Islet precursor cell (in vitro differentiated cells): ENCODE measurements around the gene TARS3.
A peak's percentile ranks its signal among the peaks of the same experiment; 100 is the strongest.

Experiments used
- DNase-seq: peaks from one replicate; pipeline ENCODE4 v3.0.0-alpha.2; 2018

Gene TARS3

GRCh38 chr15:101619615-101619865 lies 104.7 kb downstream of the TARS3 start:
- no peak for DNase-seq

GRCh38 chr15:101618851-101619614 lies 105.2 kb downstream of the TARS3 start:
- no peak for DNase-seq

GRCh38 chr15:101618076-101618475 lies 106.2 kb downstream of the TARS3 start:
- DNase-seq = no peak

- DNase-seq = no peak
Observed at GRCh38 chr15:101617390-101617965, 106.8 kb downstream of the TARS3 start.

- DNase-seq = peak; percentile 92
Observed at GRCh38 chr15:101615986-101616848, 108.1 kb downstream of the TARS3 start.

GRCh38 chr15:101615414-101615985 lies 108.8 kb downstream of the TARS3 start:
- no peak for DNase-seq

GRCh38 chr15:101614761-101615160 lies 109.5 kb downstream of the TARS3 start:
- DNase-seq = no peak

GRCh38 chr15:101614001-101614585 lies 110.2 kb downstream of the TARS3 start:
- no peak for DNase-seq

GRCh38 chr15:101613130-101614000 lies 110.9 kb downstream of the TARS3 start:
- no peak for DNase-seq

GRCh38 chr15:101612676-101613075 lies 111.6 kb downstream of the TARS3 start:
- no peak for DNase-seq

- no peak for DNase-seq
Observed at GRCh38 chr15:101611580-101612299, 112.5 kb downstream of the TARS3 start.

GRCh38 chr15:101611007-101611406 lies 113.3 kb downstream of the TARS3 start:
- DNase-seq = no peak

GRCh38 chr15:101610611-101611000 lies 113.7 kb downstream of the TARS3 start:
- no peak for DNase-seq

- DNase-seq = no peak
Observed at GRCh38 chr15:101609742-101610610, 114.3 kb downstream of the TARS3 start.

- DNase-seq = no peak
Observed at GRCh38 chr15:101608201-101608600, 116.1 kb downstream of the TARS3 start.

- DNase-seq = no peak
Observed at GRCh38 chr15:101607108-101607507, 117.2 kb downstream of the TARS3 start.

GRCh38 chr15:101604124-101604874 lies 120.0 kb downstream of the TARS3 start:
- DNase-seq = no peak
